GM23338 (cell line): ENCODE data around the gene OTOP2. TPM values are rescaled to one million over a fixed set of nuclear protein-coding genes. Genes with fewer than 3 reads are reported as not detected.

Experiments
- ATAC-seq: fragments of 200-7000 bp; cut with Tn5 transposase; 3 replicates; pipeline ENCODE4 v1.9.1; 2020
- DNase-seq: peaks from one replicate; pipeline ENCODE4 v3.0.0-alpha.2; 2015; ENCODE audit warnings: low spot score
- H2AFZ ChIP-seq: fragments of 200-600 bp; sonication (generic); 2 replicates; pipeline ENCODE4 v1.8.0; 2016; ENCODE audit warnings: antibody characterized with exemption, mild to moderate bottlenecking, moderate library complexity
- H3F3A ChIP-seq: fragments of 200-600 bp; sonication (generic); replicated peaks from 2 replicates; pipeline ENCODE4 v1.8.0; 2017; ENCODE audit warnings: antibody characterized with exemption, mixed run types, low read depth
- H3K27ac ChIP-seq: fragments of 200-600 bp; sonication (generic); 2 replicates; pipeline ENCODE4 v1.6.1; 2016; ENCODE audit warnings: low read depth
- H3K27me3 ChIP-seq: fragments of 200-600 bp; sonication (generic); 2 replicates; pipeline ENCODE4 v1.8.0; 2016; ENCODE audit warnings: mild to moderate bottlenecking, mixed run types, moderate library complexity; ENCODE audit not compliant: insufficient read depth
- H3K36me3 ChIP-seq: fragments of 200-600 bp; sonication (generic); 2 replicates; pipeline ENCODE4 v1.8.0; 2016; ENCODE audit warnings: mild to moderate bottlenecking; ENCODE audit not compliant: insufficient read depth
- H3K4me1 ChIP-seq: fragments of 200-600 bp; sonication (generic); 2 replicates; pipeline ENCODE4 v1.8.0; 2016; ENCODE audit warnings: mild to moderate bottlenecking, moderate library complexity; ENCODE audit not compliant: insufficient read depth
- H3K4me2 ChIP-seq: fragments of 200-600 bp; sonication (generic); 2 replicates; pipeline ENCODE4 v1.7.1; 2017; ENCODE audit warnings: mixed run types
- H3K4me3 ChIP-seq: fragments of 200-600 bp; sonication (generic); 2 replicates; pipeline ENCODE4 v1.6.1; 2016; ENCODE audit warnings: mixed run types
- H3K79me2 ChIP-seq: fragments of 200-600 bp; sonication (generic); replicated peaks from 2 replicates; pipeline ENCODE4 v1.8.0; 2017; ENCODE audit warnings: mild to moderate bottlenecking; ENCODE audit not compliant: insufficient read depth
- H3K9me2 ChIP-seq: fragments of 200-600 bp; sonication (generic); 2 replicates; pipeline ENCODE4 v1.8.0; 2017; ENCODE audit not compliant: insufficient read depth
- H4K20me1 ChIP-seq: fragments of 200-600 bp; sonication (generic); replicated peaks from 2 replicates; pipeline ENCODE4 v1.8.0; 2017; ENCODE audit warnings: mild to moderate bottlenecking; ENCODE audit not compliant: insufficient read depth
- H3K27ac Mint-ChIP-seq: 2 replicates; pipeline ENCODE4 v1.8.0; 2020; ENCODE audit warnings: inconsistent platforms, mild to moderate bottlenecking, moderate library complexity, mixed read lengths
- H3K27me3 Mint-ChIP-seq: 3 replicates; pipeline ENCODE4 v1.8.0; 2022; ENCODE audit warnings: low read depth, mild to moderate bottlenecking, moderate library complexity, mixed read lengths, inconsistent platforms; ENCODE audit not compliant: insufficient read depth, poor library complexity
- H3K36me3 Mint-ChIP-seq: 3 replicates; pipeline ENCODE4 v1.8.0; 2021; ENCODE audit warnings: low read depth, mild to moderate bottlenecking, inconsistent platforms, moderate library complexity, mixed read lengths
- H3K4me1 Mint-ChIP-seq: 3 replicates; pipeline ENCODE4 v1.8.0; 2020; ENCODE audit warnings: mild to moderate bottlenecking, inconsistent platforms, mixed read lengths
- H3K4me3 Mint-ChIP-seq: 3 replicates; pipeline ENCODE4 v1.8.0; 2021; ENCODE audit warnings: moderate library complexity, mild to moderate bottlenecking, inconsistent platforms, mixed read lengths
- H3K9me3 Mint-ChIP-seq: 3 replicates; pipeline ENCODE4 v1.8.0; 2020; ENCODE audit warnings: moderate library complexity, mild to moderate bottlenecking, inconsistent platforms, mixed read lengths
- CREB1 ChIP-seq: fragments of 250-450 bp; sonication (Bioruptor Pico); IDR thresholded peaks from 2 replicates; pipeline ENCODE4 v1.5.0; 2020; ENCODE audit warnings: low read depth, mild to moderate bottlenecking, moderate library complexity
- EZH2 ChIP-seq: fragments of 200-600 bp; sonication (generic); IDR thresholded peaks from one replicate; pipeline ENCODE4 v1.8.0; 2017; ENCODE audit warnings: antibody characterized with exemption, mild to moderate bottlenecking, low read depth; ENCODE audit not compliant: unreplicated experiment
- EZH2phosphoT487 ChIP-seq: fragments of 200-600 bp; sonication (generic); IDR thresholded peaks from one replicate; pipeline ENCODE4 v1.8.1; 2018; ENCODE audit warnings: antibody characterized with exemption; ENCODE audit not compliant: unreplicated experiment
- JUNB ChIP-seq: IDR thresholded peaks from one replicate; pipeline ENCODE4 v1.6.1; 2016; ENCODE audit warnings: antibody characterized with exemption; ENCODE audit not compliant: unreplicated experiment
- POLR2AphosphoS5 ChIP-seq: IDR thresholded peaks from 2 replicates; pipeline ENCODE4 v1.6.1; 2016; ENCODE audit warnings: antibody characterized with exemption, low read depth
- ZNF114 ChIP-seq: fragments of 250-450 bp; sonication (Bioruptor Pico); IDR thresholded peaks from 2 replicates; pipeline ENCODE4 v1.5.0; 2020; ENCODE audit warnings: mild to moderate bottlenecking, moderate library complexity
- ZNF331 ChIP-seq: fragments of 250-450 bp; sonication (Bioruptor Pico); IDR thresholded peaks from 2 replicates; pipeline ENCODE4 v1.5.0; 2020; ENCODE audit warnings: low read depth, mild to moderate bottlenecking, moderate library complexity
- long read RNA-seq: library from polyadenylated mRNA; unstranded; transcript quantifications from one replicate; pipeline ENCODE4 v2.0.0, GENCODE V29; 2020; ENCODE audit not compliant: unreplicated experiment
- polyA plus RNA-seq: library from polyadenylated mRNA; unstranded; fragments of >200 nt; fragmentation: Nextera tagmentation; extraction: Ambion mirVana; gene quantifications from 2 replicates; pipeline ENCODE4 v1.2.1, GENCODE V29; 2016
- total RNA-seq: library from RNA; depleted of rRNA; stranded (reverse); fragments of >200 nt; shearing (Covaris generic); gene quantifications from 2 replicates; pipeline ENCODE4 v1.2.3, GENCODE V29; 2014; rRNA removed
- TF ChIP-seq, protein P1 (sequence below): fragments of 250-450 bp; sonication (Bioruptor Pico); IDR thresholded peaks from 2 replicates; pipeline ENCODE4 v1.5.0; 2020; ENCODE audit warnings: mild to moderate bottlenecking, moderate library complexity
- TF ChIP-seq, protein P2 (sequence below), 2 experiments: fragments of 200-600 bp in 1 of 2; sonication (generic) in 1 of 2; conservative IDR thresholded peaks; 2 replicates each; pipeline versions ENCODE4 v1.5.1 to v1.6.1; 2016 to 2017; ENCODE audit warnings: antibody characterized with exemption in 2 of 2, low read depth in 2 of 2, mild to moderate bottlenecking in 2 of 2, moderate library complexity in 1 of 2
- TF ChIP-seq, protein P3 (sequence below): IDR thresholded peaks from 2 replicates; pipeline ENCODE4 v1.6.1; 2016; ENCODE audit warnings: antibody characterized with exemption

Gene OTOP2, protein sequence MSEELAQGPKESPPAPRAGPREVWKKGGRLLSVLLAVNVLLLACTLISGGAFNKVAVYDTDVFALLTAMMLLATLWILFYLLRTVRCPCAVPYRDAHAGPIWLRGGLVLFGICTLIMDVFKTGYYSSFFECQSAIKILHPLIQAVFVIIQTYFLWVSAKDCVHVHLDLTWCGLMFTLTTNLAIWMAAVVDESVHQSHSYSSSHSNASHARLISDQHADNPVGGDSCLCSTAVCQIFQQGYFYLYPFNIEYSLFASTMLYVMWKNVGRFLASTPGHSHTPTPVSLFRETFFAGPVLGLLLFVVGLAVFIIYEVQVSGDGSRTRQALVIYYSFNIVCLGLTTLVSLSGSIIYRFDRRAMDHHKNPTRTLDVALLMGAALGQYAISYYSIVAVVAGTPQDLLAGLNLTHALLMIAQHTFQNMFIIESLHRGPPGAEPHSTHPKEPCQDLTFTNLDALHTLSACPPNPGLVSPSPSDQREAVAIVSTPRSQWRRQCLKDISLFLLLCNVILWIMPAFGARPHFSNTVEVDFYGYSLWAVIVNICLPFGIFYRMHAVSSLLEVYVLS
- not detected in 2 replicates for total RNA-seq
- not detected in 2 replicates for polyA plus RNA-seq
- long read RNA-seq: 0 reads

DNA sequence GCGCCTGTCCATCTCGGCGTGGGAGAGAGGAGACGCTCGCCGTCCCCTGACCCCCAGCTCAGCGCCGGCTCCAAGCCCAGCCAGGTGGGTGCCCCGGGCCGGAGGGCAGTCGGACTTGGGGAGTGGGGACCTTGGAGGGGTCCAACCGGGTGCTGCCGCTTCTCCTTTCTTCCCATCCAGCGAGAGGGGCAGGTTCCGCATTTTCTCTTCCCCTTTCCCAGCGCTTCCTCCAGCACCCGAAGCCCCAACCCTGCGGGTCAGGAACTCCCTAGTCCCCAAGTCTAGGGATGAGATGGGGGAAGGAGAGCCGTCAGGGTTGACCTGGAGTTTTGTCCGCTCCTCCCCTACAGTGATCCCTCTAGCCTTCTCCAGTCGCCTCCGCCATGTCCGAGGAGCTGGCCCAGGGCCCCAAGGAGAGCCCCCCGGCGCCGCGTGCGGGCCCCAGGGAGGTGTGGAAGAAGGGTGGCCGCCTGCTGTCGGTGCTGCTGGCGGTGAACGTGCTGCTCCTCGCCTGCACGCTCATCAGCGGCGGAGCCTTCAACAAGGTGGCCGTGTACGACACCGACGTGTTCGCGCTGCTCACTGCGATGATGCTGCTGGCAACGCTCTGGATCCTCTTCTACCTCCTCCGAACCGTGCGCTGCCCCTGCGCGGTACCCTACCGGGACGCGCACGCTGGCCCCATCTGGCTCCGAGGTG is at the start of gene OTOP2:
Gene OTOP2, plus strand, starts transcription at position 24 of the 699 bp plus-strand sequence. Its CDS starts 360 bp downstream, at position 384.
- H3K27ac Mint-ChIP-seq: no peak within 1 kb of the TSS
- Histone ChIP-seq H3K79me2 (no peaks in the 10 kb centered on the region), H4K20me1 (no peaks in the 10 kb centered on the region), H3K4me1 (peaks cover 16% of the 10 kb centered on the region), H3K27ac (no peak within 1 kb of the TSS), H3F3A (no peaks in the 10 kb centered on the region), H3K36me3 (no peaks in the 10 kb centered on the region), H2AFZ (peak within 1 kb of the TSS; percentile 86), H3K9me2 (no peaks in the 10 kb centered on the region), H3K4me3 (peak within 1 kb of the TSS; percentile 61), H3K4me2 (peak within 1 kb of the TSS; percentile 93), H3K27me3 (peaks cover 78% of the 10 kb centered on the region)
- peaks cover 7% of the 10 kb centered on the region for H3K4me1 Mint-ChIP-seq
- H3K9me3 Mint-ChIP-seq: no peaks in the 10 kb centered on the region
- TF ChIP-seq JUNB: no peak
- peak; percentile 93 for TF ChIP-seq EZH2
- peak; percentile 61 for DNase-seq
- peaks cover 69% of the 10 kb centered on the region for H3K27me3 Mint-ChIP-seq
- H3K4me3 Mint-ChIP-seq: peak within 1 kb of the TSS; percentile 70
- no peaks in the 10 kb centered on the region for H3K36me3 Mint-ChIP-seq
- ATAC-seq: peak; percentile 13

DNA sequence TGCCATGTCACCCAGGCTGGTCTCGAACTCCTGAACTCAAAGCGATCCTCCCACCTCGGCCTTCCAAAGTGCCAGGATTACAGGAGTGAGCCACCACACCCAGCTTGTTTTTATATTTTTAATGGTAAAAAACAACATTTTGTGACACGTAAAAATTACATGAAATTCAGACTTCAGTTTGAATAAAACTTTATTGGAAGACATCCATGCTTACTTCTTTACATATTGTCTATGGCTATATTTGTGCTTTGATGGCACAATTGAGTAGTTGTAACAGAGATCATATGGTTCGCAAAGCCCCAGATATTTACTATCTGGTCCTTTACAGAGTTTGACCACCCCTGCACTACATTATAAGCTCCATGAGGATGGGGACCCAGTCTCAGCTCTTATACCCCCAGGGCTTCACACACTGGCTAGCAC is 49.4 kb upstream of the OTOP2 start:
- H3K4me3 Mint-ChIP-seq: no peak overlapping the region
- Histone ChIP-seq H3K9me2 (no peaks in the 10 kb centered on the region), H3K27me3 (0 out of 2 replicates have a peak, but pooled peaks cover 7% of the 10 kb centered on the region), H3K27ac (no peak overlapping the region), H3K36me3 (no peaks in the 10 kb centered on the region), H3K4me3 (no peak overlapping the region), H2AFZ (no peak overlapping the region), H3K4me1 (peaks cover 9% of the 10 kb centered on the region; the same call in 1 of the 2 replicates), H3K4me2 (no peak overlapping the region), H3K79me2 (no peaks in the 10 kb centered on the region), H3F3A (0 out of 2 replicates have a peak, but pooled peaks cover 4% of the 10 kb centered on the region), H4K20me1 (0 out of 2 replicates have a peak, but pooled peaks cover 3% of the 10 kb centered on the region)
- peaks cover 12% of the 10 kb centered on the region for H3K27me3 Mint-ChIP-seq
- H3K27ac Mint-ChIP-seq: no peak overlapping the region
- no peak for DNase-seq
- H3K9me3 Mint-ChIP-seq: no peaks in the 10 kb centered on the region
- H3K4me1 Mint-ChIP-seq: peaks cover 24% of the 10 kb centered on the region
- no peak for ATAC-seq
- H3K36me3 Mint-ChIP-seq: peaks cover 6% of the 10 kb centered on the region; the same call in 1 of the 3 replicates
- TF ChIP-seq, protein P1, sequence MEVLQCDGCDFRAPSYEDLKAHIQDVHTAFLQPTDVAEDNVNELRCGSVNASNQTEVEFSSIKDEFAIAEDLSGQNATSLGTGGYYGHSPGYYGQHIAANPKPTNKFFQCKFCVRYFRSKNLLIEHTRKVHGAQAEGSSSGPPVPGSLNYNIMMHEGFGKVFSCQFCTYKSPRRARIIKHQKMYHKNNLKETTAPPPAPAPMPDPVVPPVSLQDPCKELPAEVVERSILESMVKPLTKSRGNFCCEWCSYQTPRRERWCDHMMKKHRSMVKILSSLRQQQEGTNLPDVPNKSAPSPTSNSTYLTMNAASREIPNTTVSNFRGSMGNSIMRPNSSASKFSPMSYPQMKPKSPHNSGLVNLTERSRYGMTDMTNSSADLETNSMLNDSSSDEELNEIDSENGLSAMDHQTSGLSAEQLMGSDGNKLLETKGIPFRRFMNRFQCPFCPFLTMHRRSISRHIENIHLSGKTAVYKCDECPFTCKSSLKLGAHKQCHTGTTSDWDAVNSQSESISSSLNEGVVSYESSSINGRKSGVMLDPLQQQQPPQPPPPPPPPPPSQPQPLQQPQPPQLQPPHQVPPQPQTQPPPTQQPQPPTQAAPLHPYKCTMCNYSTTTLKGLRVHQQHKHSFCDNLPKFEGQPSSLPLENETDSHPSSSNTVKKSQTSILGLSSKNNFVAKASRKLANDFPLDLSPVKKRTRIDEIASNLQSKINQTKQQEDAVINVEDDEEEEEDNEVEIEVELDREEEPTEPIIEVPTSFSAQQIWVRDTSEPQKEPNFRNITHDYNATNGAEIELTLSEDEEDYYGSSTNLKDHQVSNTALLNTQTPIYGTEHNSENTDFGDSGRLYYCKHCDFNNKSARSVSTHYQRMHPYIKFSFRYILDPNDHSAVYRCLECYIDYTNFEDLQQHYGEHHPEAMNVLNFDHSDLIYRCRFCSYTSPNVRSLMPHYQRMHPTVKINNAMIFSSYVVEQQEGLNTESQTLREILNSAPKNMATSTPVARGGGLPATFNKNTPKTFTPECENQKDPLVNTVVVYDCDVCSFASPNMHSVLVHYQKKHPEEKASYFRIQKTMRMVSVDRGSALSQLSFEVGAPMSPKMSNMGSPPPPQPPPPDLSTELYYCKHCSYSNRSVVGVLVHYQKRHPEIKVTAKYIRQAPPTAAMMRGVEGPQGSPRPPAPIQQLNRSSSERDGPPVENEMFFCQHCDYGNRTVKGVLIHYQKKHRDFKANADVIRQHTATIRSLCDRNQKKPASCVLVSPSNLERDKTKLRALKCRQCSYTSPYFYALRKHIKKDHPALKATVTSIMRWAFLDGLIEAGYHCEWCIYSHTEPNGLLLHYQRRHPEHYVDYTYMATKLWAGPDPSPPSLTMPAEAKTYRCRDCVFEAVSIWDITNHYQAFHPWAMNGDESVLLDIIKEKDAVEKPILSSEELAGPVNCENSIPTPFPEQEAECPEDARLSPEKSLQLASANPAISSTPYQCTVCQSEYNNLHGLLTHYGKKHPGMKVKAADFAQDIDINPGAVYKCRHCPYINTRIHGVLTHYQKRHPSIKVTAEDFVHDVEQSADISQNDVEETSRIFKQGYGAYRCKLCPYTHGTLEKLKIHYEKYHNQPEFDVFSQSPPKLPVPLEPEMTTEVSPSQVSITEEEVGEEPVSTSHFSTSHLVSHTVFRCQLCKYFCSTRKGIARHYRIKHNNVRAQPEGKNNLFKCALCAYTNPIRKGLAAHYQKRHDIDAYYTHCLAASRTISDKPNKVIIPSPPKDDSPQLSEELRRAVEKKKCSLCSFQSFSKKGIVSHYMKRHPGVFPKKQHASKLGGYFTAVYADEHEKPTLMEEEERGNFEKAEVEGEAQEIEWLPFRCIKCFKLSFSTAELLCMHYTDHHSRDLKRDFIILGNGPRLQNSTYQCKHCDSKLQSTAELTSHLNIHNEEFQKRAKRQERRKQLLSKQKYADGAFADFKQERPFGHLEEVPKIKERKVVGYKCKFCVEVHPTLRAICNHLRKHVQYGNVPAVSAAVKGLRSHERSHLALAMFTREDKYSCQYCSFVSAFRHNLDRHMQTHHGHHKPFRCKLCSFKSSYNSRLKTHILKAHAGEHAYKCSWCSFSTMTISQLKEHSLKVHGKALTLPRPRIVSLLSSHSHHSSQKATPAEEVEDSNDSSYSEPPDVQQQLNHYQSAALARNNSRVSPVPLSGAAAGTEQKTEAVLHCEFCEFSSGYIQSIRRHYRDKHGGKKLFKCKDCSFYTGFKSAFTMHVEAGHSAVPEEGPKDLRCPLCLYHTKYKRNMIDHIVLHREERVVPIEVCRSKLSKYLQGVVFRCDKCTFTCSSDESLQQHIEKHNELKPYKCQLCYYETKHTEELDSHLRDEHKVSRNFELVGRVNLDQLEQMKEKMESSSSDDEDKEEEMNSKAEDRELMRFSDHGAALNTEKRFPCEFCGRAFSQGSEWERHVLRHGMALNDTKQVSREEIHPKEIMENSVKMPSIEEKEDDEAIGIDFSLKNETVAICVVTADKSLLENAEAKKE: no peak
- TF ChIP-seq POLR2AphosphoS5: no peak
- TF ChIP-seq, protein P2, sequence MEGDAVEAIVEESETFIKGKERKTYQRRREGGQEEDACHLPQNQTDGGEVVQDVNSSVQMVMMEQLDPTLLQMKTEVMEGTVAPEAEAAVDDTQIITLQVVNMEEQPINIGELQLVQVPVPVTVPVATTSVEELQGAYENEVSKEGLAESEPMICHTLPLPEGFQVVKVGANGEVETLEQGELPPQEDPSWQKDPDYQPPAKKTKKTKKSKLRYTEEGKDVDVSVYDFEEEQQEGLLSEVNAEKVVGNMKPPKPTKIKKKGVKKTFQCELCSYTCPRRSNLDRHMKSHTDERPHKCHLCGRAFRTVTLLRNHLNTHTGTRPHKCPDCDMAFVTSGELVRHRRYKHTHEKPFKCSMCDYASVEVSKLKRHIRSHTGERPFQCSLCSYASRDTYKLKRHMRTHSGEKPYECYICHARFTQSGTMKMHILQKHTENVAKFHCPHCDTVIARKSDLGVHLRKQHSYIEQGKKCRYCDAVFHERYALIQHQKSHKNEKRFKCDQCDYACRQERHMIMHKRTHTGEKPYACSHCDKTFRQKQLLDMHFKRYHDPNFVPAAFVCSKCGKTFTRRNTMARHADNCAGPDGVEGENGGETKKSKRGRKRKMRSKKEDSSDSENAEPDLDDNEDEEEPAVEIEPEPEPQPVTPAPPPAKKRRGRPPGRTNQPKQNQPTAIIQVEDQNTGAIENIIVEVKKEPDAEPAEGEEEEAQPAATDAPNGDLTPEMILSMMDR (conservative IDR thresholded peaks at IDR 0.05; ENCODE audit: low read depth in 2 of 2): no peak
- no peak for TF ChIP-seq ZNF331 (CRISPR knock-in tag)
- TF ChIP-seq, protein P3, sequence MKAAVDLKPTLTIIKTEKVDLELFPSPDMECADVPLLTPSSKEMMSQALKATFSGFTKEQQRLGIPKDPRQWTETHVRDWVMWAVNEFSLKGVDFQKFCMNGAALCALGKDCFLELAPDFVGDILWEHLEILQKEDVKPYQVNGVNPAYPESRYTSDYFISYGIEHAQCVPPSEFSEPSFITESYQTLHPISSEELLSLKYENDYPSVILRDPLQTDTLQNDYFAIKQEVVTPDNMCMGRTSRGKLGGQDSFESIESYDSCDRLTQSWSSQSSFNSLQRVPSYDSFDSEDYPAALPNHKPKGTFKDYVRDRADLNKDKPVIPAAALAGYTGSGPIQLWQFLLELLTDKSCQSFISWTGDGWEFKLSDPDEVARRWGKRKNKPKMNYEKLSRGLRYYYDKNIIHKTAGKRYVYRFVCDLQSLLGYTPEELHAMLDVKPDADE: no peak
- TF ChIP-seq CREB1 (CRISPR knock-in tag): no peak
- TF ChIP-seq ZNF114: no peak
- no peak for TF ChIP-seq EZH2phosphoT487
